NCI-H524 treated with DMSO at 0.1 percent for 48 hours (cell line): ENCODE results near the gene ACVR2B.

Experiments
- DNase-seq: peaks from one replicate; lab custom pipeline; 2025; lab: John Stamatoyannopoulos, UW

ACVR2B gene

DNA sequence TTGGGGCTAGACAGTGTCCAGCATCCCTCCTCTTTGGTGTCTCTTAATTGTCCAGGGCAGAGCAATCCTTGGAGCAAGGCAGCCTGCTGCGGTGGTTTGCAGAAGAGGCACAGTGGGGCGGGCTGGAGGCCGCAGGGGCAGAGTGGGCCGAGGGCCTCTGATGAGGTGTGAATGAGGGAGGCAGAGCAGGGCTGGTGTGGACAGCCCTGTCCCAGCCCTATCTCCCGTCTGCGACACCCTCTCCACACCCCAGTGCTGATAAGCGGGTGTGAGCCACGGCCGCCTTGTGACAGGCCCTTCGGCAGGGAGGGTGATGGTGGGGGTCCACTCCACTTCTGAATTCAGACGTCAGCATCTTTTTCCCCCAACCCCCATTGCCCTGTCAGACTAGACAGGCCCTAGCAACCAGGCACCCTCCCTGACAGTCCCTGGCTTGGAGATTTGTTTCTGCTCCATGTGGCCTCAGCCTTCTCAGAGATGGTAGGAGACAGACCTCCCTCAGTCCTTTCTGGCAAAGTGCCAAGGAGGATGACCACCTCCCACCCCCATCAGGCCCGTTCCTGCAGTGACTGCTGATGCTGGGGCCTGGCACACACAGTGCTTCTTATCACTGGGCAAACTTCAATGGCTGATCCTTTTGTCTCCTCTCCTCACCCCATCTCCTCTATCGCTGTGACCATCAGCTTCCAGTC is 79.7 kb downstream of the ACVR2B start:
- no peak for DNase-seq

DNA sequence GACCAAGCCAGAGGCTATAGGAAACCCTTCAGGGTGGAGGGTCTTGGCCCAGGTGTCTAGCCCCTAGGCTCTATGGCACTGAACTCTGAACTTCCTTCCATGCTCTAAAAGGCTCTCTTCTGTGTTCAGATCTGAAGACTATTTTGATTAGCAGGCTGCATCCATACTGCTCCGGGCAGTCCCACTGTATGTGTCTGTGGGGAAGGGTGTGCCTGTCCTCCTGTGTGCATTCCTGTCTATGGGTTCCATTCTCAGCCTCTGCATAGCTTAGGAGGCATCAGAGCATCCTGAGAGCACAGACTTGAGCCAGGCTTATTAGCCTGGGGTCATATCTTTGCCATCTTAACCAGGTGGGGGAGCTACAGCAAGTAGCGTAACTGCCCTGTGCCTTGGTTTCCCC is 80.5 kb downstream of the ACVR2B start:
- DNase-seq = no peak

DNA sequence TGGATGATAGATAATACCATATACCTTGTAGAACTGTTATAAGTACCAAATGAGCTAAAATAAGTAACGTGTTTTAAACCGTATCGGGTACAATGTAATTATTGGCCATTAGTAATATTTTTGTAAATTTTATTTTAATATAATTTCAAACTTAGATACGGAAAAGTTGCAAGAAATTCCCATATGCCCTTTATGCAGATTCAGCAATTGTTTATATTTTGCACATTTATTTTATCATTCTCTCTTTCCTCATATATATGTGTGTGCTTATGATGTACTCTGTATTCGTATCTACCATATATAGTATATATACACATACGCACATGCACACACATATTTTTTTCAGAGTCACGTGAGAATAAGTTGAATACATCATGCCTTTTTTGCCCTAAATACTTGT is 80.9 kb downstream of the ACVR2B start:
- DNase-seq = no peak

DNA sequence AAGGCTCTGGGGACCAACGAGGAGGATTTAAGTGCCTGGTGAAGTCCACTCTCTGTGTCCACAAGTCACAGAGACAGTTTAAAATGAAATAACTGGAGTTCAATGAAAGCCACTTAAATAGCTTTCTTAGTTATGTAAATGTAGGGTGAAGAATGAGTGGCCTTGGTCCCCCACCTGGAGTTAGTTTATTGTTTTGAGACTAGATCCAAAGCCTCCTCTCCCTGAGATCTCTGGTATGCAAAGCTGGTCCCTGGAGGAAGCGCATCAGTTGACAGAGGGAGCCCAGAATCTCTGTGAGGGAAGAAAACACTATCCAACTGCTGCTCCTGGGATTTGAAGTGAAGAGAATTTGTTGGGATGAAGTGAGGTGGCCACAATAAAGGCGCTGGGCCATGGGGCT is 83.0 kb downstream of the ACVR2B start:
- DNase-seq = no peak

DNA sequence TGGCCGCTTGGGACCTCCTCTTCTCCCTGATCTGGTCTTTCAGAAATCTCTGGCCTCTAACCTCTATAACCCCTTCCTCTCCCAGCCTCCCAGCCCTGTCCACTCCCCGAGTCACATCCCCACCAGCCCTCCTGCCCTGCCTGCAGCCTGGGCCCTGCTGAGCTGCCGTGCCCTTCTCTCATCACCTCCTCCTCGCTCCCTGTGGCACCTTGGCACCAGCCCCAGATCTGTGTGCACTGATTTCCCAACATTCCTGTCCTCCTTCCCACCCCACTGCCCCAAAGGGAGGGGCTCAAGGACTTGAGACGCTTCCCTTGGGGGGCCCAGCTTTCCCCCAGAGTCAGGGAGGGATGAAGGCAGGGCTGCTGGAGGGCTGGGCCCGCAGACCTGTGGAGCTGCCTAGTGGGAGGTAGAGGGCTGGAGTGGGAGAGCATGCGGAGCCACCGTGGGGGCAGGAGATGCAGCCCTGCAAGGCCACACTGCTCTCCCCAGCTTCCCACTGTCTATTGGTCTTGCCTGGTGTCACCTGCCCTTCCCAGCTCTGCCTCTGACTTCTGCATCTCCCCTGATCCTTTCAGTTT is 85.2 kb downstream of the ACVR2B start:
- no peak for DNase-seq

DNA sequence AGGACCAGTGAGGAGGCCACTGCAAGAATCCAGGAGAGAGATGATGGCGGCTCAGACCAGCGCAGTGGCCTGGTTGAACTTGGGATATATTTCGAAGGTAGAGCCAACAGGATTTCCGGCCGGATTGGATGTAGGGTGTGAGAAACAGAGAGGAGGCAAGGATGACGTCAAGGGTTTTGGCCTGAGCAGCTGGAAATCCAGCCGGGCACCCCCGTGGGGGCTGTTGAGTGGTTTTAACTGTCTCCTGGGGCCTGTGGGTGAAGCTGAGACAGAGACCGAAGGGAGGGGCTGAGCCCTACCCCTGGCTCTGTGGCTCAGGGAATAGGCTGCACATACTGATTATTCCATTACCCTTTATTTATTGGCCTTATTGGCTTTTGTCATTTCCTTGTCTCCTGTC is 88.1 kb downstream of the ACVR2B start:
- peak; percentile 48 for DNase-seq
